A549 (cell line): Measurements from ENCODE around the gene SART3. TPM values are rescaled to one million over a fixed set of nuclear protein-coding genes. Genes with fewer than 3 reads are reported as not detected.

ENCODE experiments used
- ATAC-seq, 2 experiments: fragments of 200-7000 bp in 1 of 2; fragments of >200 bp in 1 of 2; cut with Nextera tagmentation in 1 of 2; cut with Tn5 transposase in 1 of 2; 3 replicates each; pipeline versions ENCODE4 v1.8.0 to v1.9.1; 2018 to 2020; ENCODE audit warnings: mild to moderate bottlenecking in 1 of 2, moderate library complexity in 1 of 2
- CTCF ChIA-PET: fragments of 300-600 bp; sonication (Branson Sonifier 250); formaldehyde crosslinking; extraction: SDS; loops from one replicate; lab custom pipeline; 2021; ENCODE audit warnings: antibody characterized with exemption, inconsistent platforms; lab: Yijun Ruan, JAX
- POLR2A ChIA-PET: fragments of 350-600 bp; formaldehyde crosslinking; extraction: SDS; loops from one replicate; lab custom pipeline; 2021; ENCODE audit warnings: antibody characterized with exemption, inconsistent platforms; lab: Yijun Ruan, JAX
- DNase-seq, 2 experiments: peaks; one replicate each; pipeline versions ENCODE4 v3.0.0 to v3.0.0-alpha.2; 2011 to 2016; ENCODE audit warnings: low read depth in 1 of 2, low spot score in 1 of 2
- FAIRE-seq: peaks from 2 replicates; lab custom pipeline; 2011; peaks lifted over from hg19 to GRCh38; lab: Jason Lieb, UNC
- H3K27ac ChIP-seq, 2 experiments: fragments of >200 bp; sonication (Bioruptor Twin); formaldehyde crosslinking; 3 replicates each; pipeline ENCODE4 v1.5.1; 2016 to 2017
- H3K4me1 ChIP-seq: fragments of >200 bp; sonication (Bioruptor Twin); formaldehyde crosslinking; 3 replicates; pipeline ENCODE4 v1.6.1; 2016
- H3K4me2 ChIP-seq: fragments of >200 bp; sonication (Bioruptor Twin); formaldehyde crosslinking; 3 replicates; pipeline ENCODE4 v1.6.1; 2016
- H3K4me3 ChIP-seq: fragments of >200 bp; sonication (Bioruptor Twin); formaldehyde crosslinking; 3 replicates; pipeline ENCODE4 v1.5.1; 2016
- H3K9me3 ChIP-seq: fragments of >200 bp; sonication (Bioruptor Twin); formaldehyde crosslinking; 3 replicates; pipeline ENCODE4 v1.6.1; 2016
- BHLHE40 ChIP-seq: IDR thresholded peaks from 2 replicates; pipeline ENCODE4 v1.6.1; 2012; ENCODE audit warnings: low read depth, low read length, inconsistent platforms
- CBX8 ChIP-seq: fragments of 200-600 bp; sonication (generic); IDR thresholded peaks from 2 replicates; pipeline ENCODE4 v1.6.1; 2016
- EHMT2 ChIP-seq: fragments of 200-600 bp; sonication (generic); IDR thresholded peaks from 2 replicates; pipeline ENCODE4 v1.6.1; 2016; ENCODE audit warnings: antibody characterized with exemption, low read depth, mild to moderate bottlenecking, moderate library complexity
- GATA3 ChIP-seq: IDR thresholded peaks from 2 replicates; pipeline ENCODE4 v1.6.1; 2012; ENCODE audit warnings: borderline replicate concordance
- HDAC2 ChIP-seq: fragments of 200-600 bp; sonication (generic); IDR thresholded peaks from 2 replicates; pipeline ENCODE4 v1.6.1; 2016
- HEYL ChIP-seq: fragments of 250-450 bp; sonication (Bioruptor Pico); IDR thresholded peaks from 2 replicates; pipeline ENCODE4 v1.8.0; 2021; ENCODE audit warnings: mild to moderate bottlenecking, moderate library complexity
- HOXB5 ChIP-seq: fragments of 250-450 bp; sonication (Bioruptor Pico); IDR thresholded peaks from 2 replicates; pipeline ENCODE4 v1.5.0; 2020; ENCODE audit warnings: mild to moderate bottlenecking, moderate library complexity
- JUNB ChIP-seq: fragments of >200 bp; sonication (Bioruptor Twin); formaldehyde crosslinking; IDR thresholded peaks from 2 replicates; pipeline ENCODE4 v1.6.1; 2016
- KDM1A ChIP-seq: fragments of 200-600 bp; sonication (generic); IDR thresholded peaks from 2 replicates; pipeline ENCODE4 v1.6.1; 2016; ENCODE audit warnings: low read depth, mild to moderate bottlenecking
- MAFK ChIP-seq: fragments of 450-650 bp; IDR thresholded peaks from 2 replicates; pipeline ENCODE4 v1.6.1; 2014; ENCODE audit not compliant: partially characterized antibody
- MAZ ChIP-seq: fragments of 150-350 bp; IDR thresholded peaks from 2 replicates; pipeline ENCODE4 v1.6.1; 2014; ENCODE audit warnings: antibody characterized with exemption, low read depth, low read length, borderline replicate concordance
- MYC ChIP-seq: IDR thresholded peaks from 2 replicates; pipeline ENCODE4 v1.6.1; 2012; ENCODE audit warnings: mild to moderate bottlenecking, inconsistent platforms, low read length, improper control_type of control experiment, borderline replicate concordance
- NR3C1 ChIP-seq: fragments of >200 bp; sonication (Bioruptor Twin); formaldehyde crosslinking; IDR thresholded peaks from 3 replicates; pipeline ENCODE4 v1.6.1; 2017
- RFX5 ChIP-seq: fragments of 450-650 bp; IDR thresholded peaks from 2 replicates; pipeline ENCODE4 v1.7.1; 2014; ENCODE audit warnings: antibody characterized with exemption, mild to moderate bottlenecking, moderate library complexity
- SREBF2 ChIP-seq: fragments of 450-650 bp; IDR thresholded peaks from 2 replicates; pipeline ENCODE4 v1.6.1; 2014; ENCODE audit warnings: mild to moderate bottlenecking, moderate library complexity
- TFCP2L1 ChIP-seq: fragments of 250-450 bp; sonication (Bioruptor Pico); IDR thresholded peaks from 2 replicates; pipeline ENCODE4 v1.5.0; 2021; ENCODE audit warnings: mild to moderate bottlenecking
- ZC3H11A ChIP-seq: fragments of 450-650 bp; IDR thresholded peaks from 2 replicates; pipeline ENCODE4 v1.6.1; 2014; ENCODE audit warnings: antibody characterized with exemption, mild to moderate bottlenecking
- ZFP36 ChIP-seq: fragments of 450-650 bp; IDR thresholded peaks from 2 replicates; pipeline ENCODE4 v1.6.1; 2014; ENCODE audit warnings: borderline replicate concordance; ENCODE audit not compliant: partially characterized antibody
- ZNF302 ChIP-seq: fragments of 250-450 bp; sonication (Bioruptor Pico); IDR thresholded peaks from 2 replicates; pipeline ENCODE4 v1.9.0; 2021; ENCODE audit warnings: inconsistent platforms, mild to moderate bottlenecking, moderate library complexity
- ZSCAN20 ChIP-seq: fragments of 250-450 bp; sonication (Bioruptor Pico); IDR thresholded peaks from 2 replicates; pipeline ENCODE4 v1.8.0; 2022; ENCODE audit warnings: mild to moderate bottlenecking, moderate library complexity
- WGBS: methylation state at CpG from one replicate; pipeline ENCODE4 v1.1.6; 2017; ENCODE audit errors: missing lambda C conversion rate; 5-methylcytosine and 5-hydroxymethylcytosine counted together
- polyA plus RNA-seq, 4 experiments: library from polyadenylated mRNA; depleted of rRNA in 3 of 4; stranded (reverse); fragments of >200 nt; fragmentation: RNase III in 1 of 4; extraction: RNeasy Plus Mini Kit Qiagen cat#74134 plus additional on column Dnase treatment in 1 of 4; gene quantifications; 2 replicates in 3 of 4; 3 replicates in 1 of 4; pipeline ENCODE4 v1.2.3, GENCODE V29; 2011 to 2017
- TF ChIP-seq, protein P1 (sequence below): fragments of 150-350 bp; IDR thresholded peaks from 2 replicates; pipeline ENCODE4 v1.6.1; 2014; ENCODE audit warnings: low read depth, mild to moderate bottlenecking, low read length
- TF ChIP-seq, protein P2 (sequence below): fragments of >200 bp; sonication (Bioruptor Twin); formaldehyde crosslinking; IDR thresholded peaks from 3 replicates; pipeline ENCODE4 v1.6.1; 2016
- TF ChIP-seq, protein P3 (sequence below): IDR thresholded peaks from 2 replicates; pipeline ENCODE4 v1.6.1; 2012
- TF ChIP-seq, protein P4 (sequence below): fragments of 250-450 bp; sonication (Bioruptor Pico); IDR thresholded peaks from 2 replicates; pipeline ENCODE4 v1.5.0; 2021; ENCODE audit warnings: mild to moderate bottlenecking, moderate library complexity, borderline replicate concordance

SART3 gene
- polyA plus RNA-seq, 2 of the 4 experiments (the other 2 are of a cell fraction): 52.7 to 77.2 TPM

DNA sequence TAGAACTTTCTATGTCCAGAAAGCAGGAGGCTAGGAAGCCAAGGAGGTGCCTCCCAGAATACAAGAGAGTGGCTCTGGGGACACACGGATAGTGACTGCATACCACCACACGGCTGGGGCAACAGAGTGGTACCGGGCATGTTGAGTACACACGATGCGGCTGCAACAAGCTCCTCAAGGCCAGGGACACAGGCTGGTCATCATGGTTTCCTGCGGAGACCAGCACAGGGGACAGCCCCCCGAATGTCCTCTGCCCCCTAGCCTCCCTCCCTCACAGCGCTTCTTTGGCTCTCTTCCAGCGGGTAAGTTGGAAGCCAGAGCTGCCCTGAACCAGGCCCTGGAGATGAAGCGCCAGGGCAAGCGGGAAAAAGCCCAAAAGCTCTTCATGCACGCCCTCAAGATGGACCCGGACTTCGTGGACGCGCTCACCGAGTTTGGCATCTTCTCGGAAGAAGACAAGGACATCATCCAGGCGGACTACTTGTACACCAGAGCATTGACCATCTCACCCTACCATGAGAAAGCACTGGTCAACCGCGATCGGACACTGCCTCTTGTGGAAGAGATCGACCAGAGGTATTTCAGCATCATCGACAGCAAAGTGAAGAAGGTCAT lies 42.8 kb downstream of the SART3 start:
- ATAC-seq (no peak), FAIRE-seq (no peak)
- CTCF ChIA-PET: interaction anchor here (0.7 to 4.1 kb wide), 3 partner anchors 13 to 528 kb away, joined by 3 to 15 read pairs (median 10); no protein-coding TSS in a partner anchor

DNA sequence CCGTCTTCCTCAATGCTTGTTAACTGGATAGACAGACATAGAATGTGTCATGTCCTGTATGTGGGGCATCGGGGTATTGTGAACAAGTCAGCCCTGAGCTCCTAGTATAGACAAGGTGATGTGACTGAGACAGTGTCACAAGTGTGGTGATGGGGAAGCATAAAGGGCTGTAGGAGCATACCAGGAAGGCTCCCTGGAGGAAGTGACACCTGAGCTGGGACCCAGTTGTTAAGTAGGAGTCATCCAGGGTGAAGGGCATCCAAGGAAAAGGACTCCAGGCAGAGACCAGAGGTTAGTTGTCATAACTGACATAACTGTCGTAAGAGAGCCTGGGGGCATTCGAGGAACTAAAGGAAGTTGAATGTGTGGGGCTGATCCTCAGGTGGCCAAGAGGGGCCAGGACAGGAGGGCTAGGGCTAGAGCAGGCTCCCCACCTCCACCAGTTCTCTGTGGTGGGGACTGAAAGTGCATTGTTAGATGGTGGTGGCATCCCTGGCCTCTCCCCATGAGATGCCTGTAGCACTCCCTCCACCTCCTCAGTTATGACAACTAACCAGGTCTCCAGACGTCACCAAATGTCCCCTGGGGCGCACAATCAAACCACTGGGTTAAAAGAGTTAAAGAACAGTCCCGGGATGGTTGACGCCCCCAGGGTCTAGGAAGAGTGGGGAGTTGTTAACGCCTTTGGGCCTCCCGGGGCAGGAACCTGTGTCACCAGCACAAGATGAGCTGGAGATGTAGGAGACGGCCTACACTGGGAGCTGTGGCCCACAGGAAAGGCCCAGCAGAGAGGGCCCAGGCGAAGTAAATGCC lies 43.5 kb downstream of the SART3 start:
- POLR2A ChIA-PET: no interaction called here
- CTCF ChIA-PET: interaction anchor here (0.7 to 4.1 kb wide), 5 partner anchors 14 to 579 kb away, joined by 3 to 15 read pairs (median 4); no protein-coding TSS in a partner anchor
- H3K9me3 ChIP-seq: no peaks in the 10 kb centered on the region
- ATAC-seq (no peak), FAIRE-seq (no peak)
- 91% methylated on average over 12 of the region's 12 CpGs for WGBS
- no peaks in the 10 kb centered on the region; the same call in 2 of the 3 replicates for H3K4me1 ChIP-seq
- no peak for TF ChIP-seq JUNB
- TF ChIP-seq ZFP36: peak; percentile 76
- TF ChIP-seq, all 56 proteins: peak for 1
- Histone ChIP-seq H3K4me3 (no peak overlapping the region), H3K27ac (no peak overlapping the region), H3K4me2 (no peak overlapping the region)
- DNase-seq: no peak

More for the DNA sequence above, 42.8 kb downstream of the SART3 start:
- WGBS: 92% methylated on average over 24 of the region's 24 CpGs
- POLR2A ChIA-PET: no interaction called here
- Histone ChIP-seq H3K4me2 (no peak overlapping the region), H3K27ac (no peak overlapping the region), H3K9me3 (no peaks in the 10 kb centered on the region), H3K4me1 (no peaks in the 10 kb centered on the region; the same call in 2 of the 3 replicates), H3K4me3 (no peak overlapping the region)
- TF ChIP-seq RFX5 (no peak), HEYL (CRISPR knock-in tag) (no peak), ZC3H11A (no peak), HDAC2 (no peak), NR3C1 (no peak), EHMT2 (no peak), CBX8 (no peak), MAFK (no peak), MYC (no peak), GATA3 (no peak), TFCP2L1 (CRISPR knock-in tag) (no peak), ZNF302 (CRISPR knock-in tag) (no peak), BHLHE40 (no peak)
- TF ChIP-seq, protein P1, sequence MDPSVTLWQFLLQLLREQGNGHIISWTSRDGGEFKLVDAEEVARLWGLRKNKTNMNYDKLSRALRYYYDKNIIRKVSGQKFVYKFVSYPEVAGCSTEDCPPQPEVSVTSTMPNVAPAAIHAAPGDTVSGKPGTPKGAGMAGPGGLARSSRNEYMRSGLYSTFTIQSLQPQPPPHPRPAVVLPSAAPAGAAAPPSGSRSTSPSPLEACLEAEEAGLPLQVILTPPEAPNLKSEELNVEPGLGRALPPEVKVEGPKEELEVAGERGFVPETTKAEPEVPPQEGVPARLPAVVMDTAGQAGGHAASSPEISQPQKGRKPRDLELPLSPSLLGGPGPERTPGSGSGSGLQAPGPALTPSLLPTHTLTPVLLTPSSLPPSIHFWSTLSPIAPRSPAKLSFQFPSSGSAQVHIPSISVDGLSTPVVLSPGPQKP: no peak
- TF ChIP-seq, protein P2, sequence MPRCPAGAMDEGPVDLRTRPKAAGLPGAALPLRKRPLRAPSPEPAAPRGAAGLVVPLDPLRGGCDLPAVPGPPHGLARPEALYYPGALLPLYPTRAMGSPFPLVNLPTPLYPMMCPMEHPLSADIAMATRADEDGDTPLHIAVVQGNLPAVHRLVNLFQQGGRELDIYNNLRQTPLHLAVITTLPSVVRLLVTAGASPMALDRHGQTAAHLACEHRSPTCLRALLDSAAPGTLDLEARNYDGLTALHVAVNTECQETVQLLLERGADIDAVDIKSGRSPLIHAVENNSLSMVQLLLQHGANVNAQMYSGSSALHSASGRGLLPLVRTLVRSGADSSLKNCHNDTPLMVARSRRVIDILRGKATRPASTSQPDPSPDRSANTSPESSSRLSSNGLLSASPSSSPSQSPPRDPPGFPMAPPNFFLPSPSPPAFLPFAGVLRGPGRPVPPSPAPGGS: no peak
- no peak for DNase-seq

DNA sequence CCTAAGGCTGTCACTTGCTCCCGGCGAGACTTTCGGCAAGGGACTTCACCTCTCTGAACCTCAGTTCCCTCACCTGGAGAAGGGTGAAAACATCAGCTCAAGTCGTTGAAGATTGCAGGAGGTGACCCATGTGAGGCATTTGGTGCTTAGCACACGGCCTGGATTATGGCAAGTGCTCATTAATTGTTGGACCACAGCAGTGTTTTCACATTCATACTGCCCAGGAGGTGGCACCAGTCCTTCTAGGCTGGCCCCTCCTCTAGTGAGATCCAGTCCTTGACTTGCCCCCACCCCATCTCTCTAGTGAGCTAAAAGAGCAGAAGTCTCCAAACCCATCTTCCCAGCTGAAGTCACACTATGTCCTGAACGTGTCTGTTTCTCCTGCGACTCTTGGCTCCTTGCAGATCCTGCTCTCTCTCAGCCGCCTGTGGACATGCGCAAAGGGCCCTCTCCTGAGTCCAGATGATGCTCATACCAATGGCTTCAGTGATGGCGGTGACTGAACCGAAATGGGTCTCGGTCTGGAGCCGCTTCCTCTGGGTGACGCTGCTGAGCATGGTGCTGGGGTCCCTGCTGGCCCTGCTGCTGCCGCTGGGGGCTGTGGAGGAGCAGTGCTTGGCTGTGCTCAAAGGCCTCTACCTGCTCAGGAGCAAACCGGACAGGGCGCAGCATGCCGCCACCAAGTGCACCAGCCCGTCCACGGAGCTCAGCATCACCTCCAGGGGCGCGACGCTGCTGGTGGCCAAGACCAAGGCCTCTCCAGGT lies 44.3 kb downstream of the SART3 start:
- ATAC-seq (peak; percentile 15 to 20; a peak in 3 of 6 replicates), DNase-seq (peak in 1 of 2 experiments; percentile 39), FAIRE-seq (no peak)
- no peak for TF ChIP-seq NR3C1
- TF ChIP-seq MAFK: no peak
- no peak for TF ChIP-seq CBX8
- TF ChIP-seq HOXB5 (CRISPR knock-in tag): no peak
- TF ChIP-seq, protein P1: no peak
- TF ChIP-seq, protein P3, sequence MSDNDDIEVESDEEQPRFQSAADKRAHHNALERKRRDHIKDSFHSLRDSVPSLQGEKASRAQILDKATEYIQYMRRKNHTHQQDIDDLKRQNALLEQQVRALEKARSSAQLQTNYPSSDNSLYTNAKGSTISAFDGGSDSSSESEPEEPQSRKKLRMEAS: no peak
- no peak for TF ChIP-seq SREBF2
- no peak for TF ChIP-seq RFX5
- TF ChIP-seq MAZ: no peak
- TF ChIP-seq, protein P4, sequence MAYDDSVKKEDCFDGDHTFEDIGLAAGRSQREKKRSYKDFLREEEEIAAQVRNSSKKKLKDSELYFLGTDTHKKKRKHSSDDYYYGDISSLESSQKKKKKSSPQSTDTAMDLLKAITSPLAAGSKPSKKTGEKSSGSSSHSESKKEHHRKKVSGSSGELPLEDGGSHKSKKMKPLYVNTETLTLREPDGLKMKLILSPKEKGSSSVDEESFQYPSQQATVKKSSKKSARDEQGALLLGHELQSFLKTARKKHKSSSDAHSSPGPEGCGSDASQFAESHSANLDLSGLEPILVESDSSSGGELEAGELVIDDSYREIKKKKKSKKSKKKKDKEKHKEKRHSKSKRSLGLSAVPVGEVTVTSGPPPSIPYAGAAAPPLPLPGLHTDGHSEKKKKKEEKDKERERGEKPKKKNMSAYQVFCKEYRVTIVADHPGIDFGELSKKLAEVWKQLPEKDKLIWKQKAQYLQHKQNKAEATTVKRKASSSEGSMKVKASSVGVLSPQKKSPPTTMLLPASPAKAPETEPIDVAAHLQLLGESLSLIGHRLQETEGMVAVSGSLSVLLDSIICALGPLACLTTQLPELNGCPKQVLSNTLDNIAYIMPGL (CRISPR knock-in tag): no peak
- no peak for TF ChIP-seq ZSCAN20 (CRISPR knock-in tag)
- no peak for TF ChIP-seq KDM1A
- Histone ChIP-seq H3K27ac (no peak overlapping the region), H3K4me1 (no peaks in the 10 kb centered on the region; the same call in 2 of the 3 replicates), H3K9me3 (no peaks in the 10 kb centered on the region), H3K4me3 (no peak overlapping the region), H3K4me2 (no peak overlapping the region)
- ChIA-PET POLR2A (no interaction called here), CTCF (interaction anchor here (0.7 to 4.1 kb wide), 4 partner anchors 15 to 579 kb away, joined by 3 to 15 read pairs (median 7); no protein-coding TSS in a partner anchor)
- 94% methylated on average over 23 of the region's 23 CpGs for WGBS
